GM12872 (cell line): ENCODE measurements around the gene PCID2.

Source experiments
- CTCF ChIP-seq: IDR thresholded peaks from 3 replicates; pipeline ENCODE4 v1.5.1; 2011; ENCODE audit warnings: low read depth, mild to moderate bottlenecking, low read length, moderate library complexity; ENCODE audit not compliant: insufficient read depth

Gene PCID2

GRCh38 chr13:113216254-113217048 lies 8.0 kb upstream of the PCID2 start:
- TF ChIP-seq CTCF, result no peak

GRCh38 chr13:113211774-113212173 lies 3.3 kb upstream of the PCID2 start:
- TF ChIP-seq CTCF, result no peak

GRCh38 chr13:113210833-113211232 lies 2.4 kb upstream of the PCID2 start:
- TF ChIP-seq CTCF, result no peak

GRCh38 chr13:113209759-113210421 lies 1.4 kb upstream of the PCID2 start:
- no peak for TF ChIP-seq CTCF

- TF ChIP-seq CTCF, result no peak
Observed at GRCh38 chr13:113209336-113209758, 878 bp upstream of the PCID2 start, which contains the start of gene CUL4A. Gene CUL4A (plus strand): TSS chr13:113209613. CDS start chr13:113209628, 15 bp downstream.

- no peak for TF ChIP-seq CTCF
Observed at GRCh38 chr13:113207890-113208420, 514 bp downstream of the PCID2 start.

- TF ChIP-seq CTCF, result no peak
Observed at GRCh38 chr13:113207460-113207859, 1.0 kb downstream of the PCID2 start.
